Fibroblast of lung (primary cell): ENCODE measurements around the gene GPX5.

Source experiments
- CTCF ChIP-seq, 2 donors: IDR thresholded peaks in 1 of 2; conservative IDR thresholded peaks in 1 of 2; 1 replicate in 1 of 2; 2 replicates in 1 of 2; pipeline ENCODE4 v1.5.1; 2011 to 2012; ENCODE audit warnings: low read length in 2 of 2, control low read depth in 1 of 2, inconsistent platforms in 1 of 2, low read depth in 1 of 2, mild to moderate bottlenecking in 1 of 2
- EZH2 ChIP-seq: IDR thresholded peaks from 2 replicates; pipeline ENCODE4 v1.5.1; 2012; ENCODE audit warnings: low read length, control low read depth, mild to moderate bottlenecking; ENCODE audit errors: missing control alignments

- TF ChIP-seq CTCF (conservative IDR thresholded peaks at IDR 0.05 in 1 of 2, IDR thresholded peaks at IDR 0.05 in 1 of 2; ENCODE audit: low read depth in 1 of 2, low read length in 2 of 2) (no peak), EZH2 (no peak)
Measured at GRCh38 chr6:28537065-28537464, 11.4 kb downstream of the GPX5 start.
